HL-60 (cell line): ENCODE results near the gene ENO3.

Source experiments
- DNase-seq, 2 experiments: peaks; one replicate each; pipeline ENCODE4 v3.0.0-alpha.2; 2010 to 2020; ENCODE audit warnings: low read depth in 1 of 2, low spot score in 1 of 2
- H3K27ac ChIP-seq: fragments of 250-450 bp; sonication (Bioruptor Pico); replicated peaks from 2 replicates; pipeline ENCODE4 v1.5.1; 2020; ENCODE audit warnings: mild to moderate bottlenecking, moderate library complexity
- H3K27me3 ChIP-seq: fragments of 250-450 bp; sonication (Bioruptor Pico); 2 replicates; pipeline ENCODE4 v1.5.1; 2021; ENCODE audit warnings: mild to moderate bottlenecking, moderate library complexity; ENCODE audit not compliant: insufficient read depth, poor library complexity, severe bottlenecking
- H3K4me3 ChIP-seq: replicated peaks from 2 replicates; pipeline ENCODE4 v1.5.1; 2011; ENCODE audit warnings: mild to moderate bottlenecking, control low read depth, low read length; ENCODE audit not compliant: insufficient read depth
- GABPA ChIP-seq: IDR thresholded peaks from 2 replicates; pipeline ENCODE4 v1.6.1; 2012; ENCODE audit warnings: low read depth
- POLR2AphosphoS5 ChIP-seq: IDR thresholded peaks from 2 replicates; pipeline ENCODE4 v1.6.1; 2012; ENCODE audit warnings: low read depth
- SPI1 ChIP-seq: IDR thresholded peaks from 2 replicates; pipeline ENCODE4 v1.6.1; 2012; ENCODE audit warnings: low read depth, mild to moderate bottlenecking, borderline replicate concordance
- TF ChIP-seq, protein P1 (sequence below): IDR thresholded peaks from one replicate; pipeline ENCODE4 v1.5.1; 2011; ENCODE audit warnings: low read length, control low read depth, inconsistent platforms; ENCODE audit not compliant: insufficient read depth
- TF ChIP-seq, protein P2 (sequence below): IDR thresholded peaks from 2 replicates; pipeline ENCODE4 v1.6.1; 2012; ENCODE audit warnings: low read depth; ENCODE audit not compliant: insufficient replicate concordance

The ENO3 gene

GRCh38 chr17:4949321-4950074, 1.4 kb upstream of the ENO3 start:
- H3K27me3 ChIP-seq: no peaks in the 10 kb centered on the region

DNA sequence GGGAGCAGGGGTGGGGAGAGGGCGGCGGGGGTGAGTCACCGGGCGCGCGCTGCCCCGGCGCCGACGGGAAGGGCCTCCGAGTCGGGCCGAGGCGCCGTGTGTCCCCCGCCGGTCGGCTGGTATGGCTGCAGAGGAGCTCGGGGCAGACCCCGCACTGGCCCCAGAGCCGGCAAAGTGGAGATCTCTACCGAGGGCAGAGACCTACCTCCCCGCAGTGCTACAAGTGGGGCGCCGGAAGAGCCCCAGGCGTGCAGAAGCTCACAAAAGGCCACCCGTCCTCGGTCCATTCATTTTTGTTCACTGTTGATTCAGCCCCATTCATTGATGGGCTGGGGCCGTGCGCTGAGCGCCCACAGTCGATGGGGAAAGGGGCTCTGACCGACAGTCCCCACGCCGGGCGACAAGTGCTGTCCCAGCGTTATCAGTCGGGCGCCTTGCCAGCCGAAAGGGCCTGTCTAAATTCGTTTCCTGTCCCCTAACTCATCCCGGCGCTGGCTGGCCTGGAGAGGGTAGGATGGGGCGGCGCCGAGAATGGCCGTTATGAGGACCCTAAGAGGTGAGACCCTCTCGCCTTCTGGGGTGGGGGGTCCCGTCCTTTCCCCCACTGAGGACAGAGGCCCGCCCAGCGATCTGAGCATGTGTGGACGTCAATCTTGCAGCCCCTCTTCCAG, 709 bp upstream of the ENO3 start:
- peak in 1 of 2 experiments; percentile 23 for DNase-seq
- peak; percentile 6; the same call in 1 of the 2 replicates for TF ChIP-seq POLR2AphosphoS5
- TF ChIP-seq, protein P1, sequence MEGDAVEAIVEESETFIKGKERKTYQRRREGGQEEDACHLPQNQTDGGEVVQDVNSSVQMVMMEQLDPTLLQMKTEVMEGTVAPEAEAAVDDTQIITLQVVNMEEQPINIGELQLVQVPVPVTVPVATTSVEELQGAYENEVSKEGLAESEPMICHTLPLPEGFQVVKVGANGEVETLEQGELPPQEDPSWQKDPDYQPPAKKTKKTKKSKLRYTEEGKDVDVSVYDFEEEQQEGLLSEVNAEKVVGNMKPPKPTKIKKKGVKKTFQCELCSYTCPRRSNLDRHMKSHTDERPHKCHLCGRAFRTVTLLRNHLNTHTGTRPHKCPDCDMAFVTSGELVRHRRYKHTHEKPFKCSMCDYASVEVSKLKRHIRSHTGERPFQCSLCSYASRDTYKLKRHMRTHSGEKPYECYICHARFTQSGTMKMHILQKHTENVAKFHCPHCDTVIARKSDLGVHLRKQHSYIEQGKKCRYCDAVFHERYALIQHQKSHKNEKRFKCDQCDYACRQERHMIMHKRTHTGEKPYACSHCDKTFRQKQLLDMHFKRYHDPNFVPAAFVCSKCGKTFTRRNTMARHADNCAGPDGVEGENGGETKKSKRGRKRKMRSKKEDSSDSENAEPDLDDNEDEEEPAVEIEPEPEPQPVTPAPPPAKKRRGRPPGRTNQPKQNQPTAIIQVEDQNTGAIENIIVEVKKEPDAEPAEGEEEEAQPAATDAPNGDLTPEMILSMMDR: no peak
- peak overlapping the region; percentile 41 for H3K4me3 ChIP-seq
- H3K27ac ChIP-seq: peak overlapping the region; percentile 98
- H3K27me3 ChIP-seq: no peaks in the 10 kb centered on the region

More at GRCh38 chr17:4949321-4950074, 1.4 kb upstream of the ENO3 start:
- Histone ChIP-seq H3K27ac (peak overlapping the region; percentile 98), H3K4me3 (peak overlapping the region; percentile 43)
- TF ChIP-seq GABPA (no peak), SPI1 (no peak), POLR2AphosphoS5 (no peak; the same call in 1 of the 2 replicates)
- TF ChIP-seq, protein P2, sequence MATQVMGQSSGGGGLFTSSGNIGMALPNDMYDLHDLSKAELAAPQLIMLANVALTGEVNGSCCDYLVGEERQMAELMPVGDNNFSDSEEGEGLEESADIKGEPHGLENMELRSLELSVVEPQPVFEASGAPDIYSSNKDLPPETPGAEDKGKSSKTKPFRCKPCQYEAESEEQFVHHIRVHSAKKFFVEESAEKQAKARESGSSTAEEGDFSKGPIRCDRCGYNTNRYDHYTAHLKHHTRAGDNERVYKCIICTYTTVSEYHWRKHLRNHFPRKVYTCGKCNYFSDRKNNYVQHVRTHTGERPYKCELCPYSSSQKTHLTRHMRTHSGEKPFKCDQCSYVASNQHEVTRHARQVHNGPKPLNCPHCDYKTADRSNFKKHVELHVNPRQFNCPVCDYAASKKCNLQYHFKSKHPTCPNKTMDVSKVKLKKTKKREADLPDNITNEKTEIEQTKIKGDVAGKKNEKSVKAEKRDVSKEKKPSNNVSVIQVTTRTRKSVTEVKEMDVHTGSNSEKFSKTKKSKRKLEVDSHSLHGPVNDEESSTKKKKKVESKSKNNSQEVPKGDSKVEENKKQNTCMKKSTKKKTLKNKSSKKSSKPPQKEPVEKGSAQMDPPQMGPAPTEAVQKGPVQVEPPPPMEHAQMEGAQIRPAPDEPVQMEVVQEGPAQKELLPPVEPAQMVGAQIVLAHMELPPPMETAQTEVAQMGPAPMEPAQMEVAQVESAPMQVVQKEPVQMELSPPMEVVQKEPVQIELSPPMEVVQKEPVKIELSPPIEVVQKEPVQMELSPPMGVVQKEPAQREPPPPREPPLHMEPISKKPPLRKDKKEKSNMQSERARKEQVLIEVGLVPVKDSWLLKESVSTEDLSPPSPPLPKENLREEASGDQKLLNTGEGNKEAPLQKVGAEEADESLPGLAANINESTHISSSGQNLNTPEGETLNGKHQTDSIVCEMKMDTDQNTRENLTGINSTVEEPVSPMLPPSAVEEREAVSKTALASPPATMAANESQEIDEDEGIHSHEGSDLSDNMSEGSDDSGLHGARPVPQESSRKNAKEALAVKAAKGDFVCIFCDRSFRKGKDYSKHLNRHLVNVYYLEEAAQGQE: no peak
- TF ChIP-seq, protein P1: no peak
- peak; percentile 63 to 71 for DNase-seq

GRCh38 chr17:4951486-4951885, 567 bp downstream of the ENO3 start:
- no peak overlapping the region for H3K4me3 ChIP-seq
- no peak for DNase-seq
- no peak for TF ChIP-seq SPI1
- no peak for TF ChIP-seq GABPA
- TF ChIP-seq, protein P1: no peak
- TF ChIP-seq, protein P2: no peak
- TF ChIP-seq POLR2AphosphoS5: no peak
- H3K27me3 ChIP-seq: no peaks in the 10 kb centered on the region
- H3K27ac ChIP-seq: no peak overlapping the region
